Glutamatergic neuron (in vitro differentiated cells): ENCODE measurements around the gene ERCC6L2. TPM values are rescaled to one million over a fixed set of nuclear protein-coding genes. Genes with fewer than 3 reads are reported as not detected.

Experiments used
- DNase-seq: peaks from one replicate; pipeline ENCODE4 v3.0.0; 2022
- H3K27ac Mint-ChIP-seq: one replicate; pipeline ENCODE4 v1.8.0; 2020; ENCODE audit warnings: mild to moderate bottlenecking, mixed read lengths, inconsistent platforms; ENCODE audit not compliant: unreplicated experiment
- H3K27me3 Mint-ChIP-seq: one replicate; pipeline ENCODE4 v1.8.0; 2020; ENCODE audit warnings: mild to moderate bottlenecking, moderate library complexity, mixed read lengths, inconsistent platforms; ENCODE audit not compliant: unreplicated experiment
- H3K36me3 Mint-ChIP-seq: one replicate; pipeline ENCODE4 v1.8.0; 2020; ENCODE audit warnings: mild to moderate bottlenecking, mixed read lengths, inconsistent platforms; ENCODE audit not compliant: unreplicated experiment
- H3K4me1 Mint-ChIP-seq: one replicate; pipeline ENCODE4 v1.8.0; 2020; ENCODE audit warnings: mild to moderate bottlenecking, low read depth, mixed read lengths, inconsistent platforms; ENCODE audit not compliant: unreplicated experiment
- H3K4me3 Mint-ChIP-seq: one replicate; pipeline ENCODE4 v1.8.0; 2020; ENCODE audit warnings: mild to moderate bottlenecking, mixed read lengths, inconsistent platforms; ENCODE audit not compliant: unreplicated experiment
- H3K9me3 Mint-ChIP-seq: one replicate; pipeline ENCODE4 v1.8.0; 2020; ENCODE audit warnings: mild to moderate bottlenecking, moderate library complexity, mixed read lengths, inconsistent platforms; ENCODE audit not compliant: unreplicated experiment
- total RNA-seq: library from RNA; stranded (reverse); fragmentation: NEBNext Ultra II Directional; extraction: Animal tissue kit (Norgen Biotek cat#: 25700); gene quantifications from one replicate; pipeline ENCODE4 v1.2.1, GENCODE V29; 2021; ENCODE audit not compliant: unreplicated experiment
- TF ChIP-seq, protein P1 (sequence below): fragments of 200-600 bp; sonication (generic); IDR thresholded peaks from one replicate; pipeline ENCODE4 v1.5.0; 2021; ENCODE audit not compliant: partially characterized antibody, unreplicated experiment

ERCC6L2 gene
- total RNA-seq, 1 donor from 2014 or later: 51.3 TPM

DNA sequence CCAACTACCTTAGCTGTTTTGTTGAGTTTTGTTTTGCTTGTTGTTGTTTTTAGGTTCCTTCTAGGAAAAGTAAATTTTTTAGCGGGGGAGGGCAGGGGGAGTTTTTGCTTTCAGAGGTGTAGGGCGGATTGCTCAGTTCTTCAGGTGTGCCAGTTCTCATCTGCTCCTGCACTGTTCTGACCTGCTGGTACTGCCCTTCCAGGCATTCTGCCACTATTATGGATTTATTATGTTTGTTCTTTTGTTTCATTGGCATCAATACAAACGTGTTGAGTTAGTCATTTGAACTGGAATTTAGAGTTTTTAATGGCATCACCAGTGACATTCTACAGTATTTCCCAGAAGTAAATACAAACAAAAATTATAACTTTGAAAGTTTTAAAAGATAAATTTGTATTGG lies 26.0 kb downstream of the ERCC6L2 start:
- Mint-ChIP-seq H3K4me3 (no peak overlapping the region), H3K36me3 (no peaks in the 10 kb centered on the region), H3K9me3 (no peaks in the 10 kb centered on the region), H3K27me3 (peaks cover 1% of the 10 kb centered on the region), H3K27ac (no peak overlapping the region), H3K4me1 (no peaks in the 10 kb centered on the region)
- TF ChIP-seq, protein P1, sequence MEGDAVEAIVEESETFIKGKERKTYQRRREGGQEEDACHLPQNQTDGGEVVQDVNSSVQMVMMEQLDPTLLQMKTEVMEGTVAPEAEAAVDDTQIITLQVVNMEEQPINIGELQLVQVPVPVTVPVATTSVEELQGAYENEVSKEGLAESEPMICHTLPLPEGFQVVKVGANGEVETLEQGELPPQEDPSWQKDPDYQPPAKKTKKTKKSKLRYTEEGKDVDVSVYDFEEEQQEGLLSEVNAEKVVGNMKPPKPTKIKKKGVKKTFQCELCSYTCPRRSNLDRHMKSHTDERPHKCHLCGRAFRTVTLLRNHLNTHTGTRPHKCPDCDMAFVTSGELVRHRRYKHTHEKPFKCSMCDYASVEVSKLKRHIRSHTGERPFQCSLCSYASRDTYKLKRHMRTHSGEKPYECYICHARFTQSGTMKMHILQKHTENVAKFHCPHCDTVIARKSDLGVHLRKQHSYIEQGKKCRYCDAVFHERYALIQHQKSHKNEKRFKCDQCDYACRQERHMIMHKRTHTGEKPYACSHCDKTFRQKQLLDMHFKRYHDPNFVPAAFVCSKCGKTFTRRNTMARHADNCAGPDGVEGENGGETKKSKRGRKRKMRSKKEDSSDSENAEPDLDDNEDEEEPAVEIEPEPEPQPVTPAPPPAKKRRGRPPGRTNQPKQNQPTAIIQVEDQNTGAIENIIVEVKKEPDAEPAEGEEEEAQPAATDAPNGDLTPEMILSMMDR: no peak
- no peak for DNase-seq

- no peak overlapping the region for H3K4me3 Mint-ChIP-seq
- no peaks in the 10 kb centered on the region for H3K27me3 Mint-ChIP-seq
- no peak for DNase-seq
- no peaks in the 10 kb centered on the region for H3K4me1 Mint-ChIP-seq
- H3K27ac Mint-ChIP-seq: no peak overlapping the region
- no peaks in the 10 kb centered on the region for H3K9me3 Mint-ChIP-seq
- no peaks in the 10 kb centered on the region for H3K36me3 Mint-ChIP-seq
- TF ChIP-seq, protein P1: no peak
Measured at GRCh38 chr9:95903398-95903797, 27.9 kb downstream of the ERCC6L2 start.

DNA sequence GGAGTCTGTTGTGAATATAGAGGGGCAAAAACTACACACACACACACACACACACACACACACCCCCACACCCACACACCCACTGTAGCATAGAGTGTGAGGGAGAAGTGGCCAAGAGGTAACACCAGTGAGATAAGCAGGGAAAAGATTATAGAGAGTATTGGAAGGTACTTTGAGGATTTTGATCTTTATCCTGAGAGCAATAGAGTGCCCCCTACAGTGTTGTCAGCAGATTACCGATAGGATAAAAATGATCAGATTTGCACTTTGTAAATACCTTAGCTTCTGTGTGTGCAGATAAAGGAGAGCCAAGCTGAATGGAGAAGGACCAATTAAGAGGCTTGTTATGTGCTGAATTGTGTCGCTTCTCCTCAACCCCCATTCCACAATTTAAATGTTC lies 32.3 kb downstream of the ERCC6L2 start:
- H3K9me3 Mint-ChIP-seq: no peaks in the 10 kb centered on the region
- H3K4me3 Mint-ChIP-seq: no peak overlapping the region
- H3K27me3 Mint-ChIP-seq: no peaks in the 10 kb centered on the region
- H3K36me3 Mint-ChIP-seq: no peaks in the 10 kb centered on the region
- TF ChIP-seq, protein P1: peak; percentile 18
- DNase-seq: no peak
- H3K4me1 Mint-ChIP-seq: no peaks in the 10 kb centered on the region
- H3K27ac Mint-ChIP-seq: no peak overlapping the region

GRCh38 chr9:95910023-95910707 lies 34.7 kb downstream of the ERCC6L2 start:
- Mint-ChIP-seq H3K9me3 (no peaks in the 10 kb centered on the region), H3K4me3 (no peak overlapping the region), H3K27ac (no peak overlapping the region), H3K36me3 (no peaks in the 10 kb centered on the region), H3K4me1 (peaks cover 4% of the 10 kb centered on the region), H3K27me3 (peaks cover 2% of the 10 kb centered on the region)
- DNase-seq: no peak
- TF ChIP-seq, protein P1: no peak

GRCh38 chr9:95910770-95911340 lies 35.4 kb downstream of the ERCC6L2 start:
- no peak overlapping the region for H3K4me3 Mint-ChIP-seq
- peaks cover 4% of the 10 kb centered on the region for H3K4me1 Mint-ChIP-seq
- H3K27me3 Mint-ChIP-seq: peaks cover 2% of the 10 kb centered on the region
- H3K27ac Mint-ChIP-seq: no peak overlapping the region
- DNase-seq: no peak
- TF ChIP-seq, protein P1: no peak
- no peaks in the 10 kb centered on the region for H3K36me3 Mint-ChIP-seq
- H3K9me3 Mint-ChIP-seq: no peaks in the 10 kb centered on the region
